ENCODE measurements around the gene PARP15.

The PARP15 gene

GRCh38 chr3:122677216-122677615 lies 99.8 kb downstream of the PARP15 start:
- H2AK5ac ChIP-seq (ENCODE audit: low read length), result no peak overlapping the region
- H3K4me1 ChIP-seq (ENCODE audit: control insufficient read depth in 1 of 2, insufficient read depth in 2 of 2, low read length in 2 of 2), result peaks cover 0 to 2% of the 10 kb centered on the region in 2 experiments
- no peak overlapping the region for H2AFZ ChIP-seq (ENCODE audit: insufficient read depth, low read length, poor library complexity)
- H4K91ac ChIP-seq (ENCODE audit: low read depth, low read length), result no peak overlapping the region
- H4K8ac ChIP-seq (ENCODE audit: low read depth, low read length), result no peak overlapping the region
- H3K79me2 ChIP-seq (ENCODE audit: control insufficient read depth, insufficient read depth, low read length, poor library complexity), result peaks cover 4% of the 10 kb centered on the region
- no peak overlapping the region for H2BK5ac ChIP-seq (ENCODE audit: low read depth, low read length, poor library complexity)
- no peak for DNase-seq
- no peak overlapping the region for H3K18ac ChIP-seq (ENCODE audit: low read length)
- no peak overlapping the region for H2BK120ac ChIP-seq (ENCODE audit: insufficient read depth, low read length, poor library complexity)
- H3K4me3 ChIP-seq (ENCODE audit: low read depth, low read length), result no peak overlapping the region
- H3K79me1 ChIP-seq (ENCODE audit: low read length), result peaks cover 6% of the 10 kb centered on the region
- H3K9me3 ChIP-seq (ENCODE audit: insufficient read depth, low read depth, low read length), result peaks cover 1% of the 10 kb centered on the region
- H3K36me3 ChIP-seq (ENCODE audit: control insufficient read depth in 1 of 2, insufficient read depth in 2 of 2, low read length in 2 of 2), result no peaks in the 10 kb centered on the region
- H3K27me3 ChIP-seq (ENCODE audit: insufficient read depth, low read length), result peaks cover 3% of the 10 kb centered on the region
- H3K9ac ChIP-seq (ENCODE audit: low read length), result no peak overlapping the region
- no peak overlapping the region for H4K12ac ChIP-seq (ENCODE audit: low read depth, low read length)
- no peak overlapping the region for H3K4me2 ChIP-seq (ENCODE audit: low read length)
- no peak overlapping the region for H3K4ac ChIP-seq (ENCODE audit: low read depth, low read length)
- no peak overlapping the region for H2BK12ac ChIP-seq (ENCODE audit: low read length)
- H3K14ac ChIP-seq (ENCODE audit: low read length), result no peak overlapping the region
- H3K23ac ChIP-seq (ENCODE audit: low read length), result no peak overlapping the region
- H3K27ac ChIP-seq (ENCODE audit: low read depth, low read length), result no peak overlapping the region
- WGBS (ENCODE audit: extremely low coverage, insufficient coverage, insufficient read length), result no CpG with 5 or more reads among the region's 1 CpG

- Histone ChIP-seq H3K79me2 (ENCODE audit: control insufficient read depth, insufficient read depth, low read length, poor library complexity) (peaks cover 4% of the 10 kb centered on the region), H2AK5ac (ENCODE audit: low read length) (no peak overlapping the region), H3K4me3 (ENCODE audit: low read depth, low read length) (no peak overlapping the region), H2AFZ (ENCODE audit: insufficient read depth, low read length, poor library complexity) (no peak overlapping the region), H3K27me3 (ENCODE audit: insufficient read depth, low read length) (peaks cover 3% of the 10 kb centered on the region), H3K36me3 (ENCODE audit: control insufficient read depth in 1 of 2, insufficient read depth in 2 of 2, low read length in 2 of 2) (no peaks in the 10 kb centered on the region), H3K4me1 (ENCODE audit: control insufficient read depth in 1 of 2, insufficient read depth in 2 of 2, low read length in 2 of 2) (peaks cover 0 to 2% of the 10 kb centered on the region in 2 experiments), H3K4ac (ENCODE audit: low read depth, low read length) (no peak overlapping the region), H4K91ac (ENCODE audit: low read depth, low read length) (no peak overlapping the region), H2BK5ac (ENCODE audit: low read depth, low read length, poor library complexity) (no peak overlapping the region), H4K8ac (ENCODE audit: low read depth, low read length) (no peak overlapping the region), H2BK12ac (ENCODE audit: low read length) (peak overlapping the region; percentile 25), H3K27ac (ENCODE audit: low read depth, low read length) (no peak overlapping the region), H3K23ac (ENCODE audit: low read length) (no peak overlapping the region), H3K9me3 (ENCODE audit: insufficient read depth, low read depth, low read length) (peaks cover 1% of the 10 kb centered on the region), H3K79me1 (ENCODE audit: low read length) (peaks cover 6% of the 10 kb centered on the region), H3K18ac (ENCODE audit: low read length) (no peak overlapping the region), H3K9ac (ENCODE audit: low read length) (no peak overlapping the region), H3K14ac (ENCODE audit: low read length) (no peak overlapping the region), H3K4me2 (ENCODE audit: low read length) (no peak overlapping the region), H2BK120ac (ENCODE audit: insufficient read depth, low read length, poor library complexity) (no peak overlapping the region), H4K12ac (ENCODE audit: low read depth, low read length) (no peak overlapping the region)
- DNase-seq, result no peak
- WGBS (ENCODE audit: extremely low coverage, insufficient coverage, insufficient read length), result no CpG with 5 or more reads among the region's 5 CpGs
These were observed 101.1 kb downstream of the PARP15 start for GRCh38 chr3:122678506-122678905.

GRCh38 chr3:122679085-122679881 lies 101.8 kb downstream of the PARP15 start:
- Histone ChIP-seq H4K8ac (ENCODE audit: low read depth, low read length) (no peak overlapping the region), H4K12ac (ENCODE audit: low read depth, low read length) (no peak overlapping the region), H3K4me1 (ENCODE audit: control insufficient read depth in 1 of 2, insufficient read depth in 2 of 2, low read length in 2 of 2) (peaks cover 0 to 2% of the 10 kb centered on the region in 2 experiments), H3K4ac (ENCODE audit: low read depth, low read length) (no peak overlapping the region), H3K36me3 (ENCODE audit: control insufficient read depth in 1 of 2, insufficient read depth in 2 of 2, low read length in 2 of 2) (no peaks in the 10 kb centered on the region), H3K14ac (ENCODE audit: low read length) (no peak overlapping the region), H3K9me3 (ENCODE audit: insufficient read depth, low read depth, low read length) (peaks cover 1% of the 10 kb centered on the region), H3K79me1 (ENCODE audit: low read length) (peaks cover 6% of the 10 kb centered on the region), H3K79me2 (ENCODE audit: control insufficient read depth, insufficient read depth, low read length, poor library complexity) (peaks cover 4% of the 10 kb centered on the region), H2BK5ac (ENCODE audit: low read depth, low read length, poor library complexity) (no peak overlapping the region), H2AFZ (ENCODE audit: insufficient read depth, low read length, poor library complexity) (no peak overlapping the region), H3K9ac (ENCODE audit: low read length) (no peak overlapping the region), H2AK5ac (ENCODE audit: low read length) (no peak overlapping the region), H2BK120ac (ENCODE audit: insufficient read depth, low read length, poor library complexity) (no peak overlapping the region), H3K23ac (ENCODE audit: low read length) (no peak overlapping the region), H3K4me2 (ENCODE audit: low read length) (peak overlapping the region; percentile 44), H3K27me3 (ENCODE audit: insufficient read depth, low read length) (peaks cover 3% of the 10 kb centered on the region), H3K4me3 (ENCODE audit: low read depth, low read length) (no peak overlapping the region), H3K18ac (ENCODE audit: low read length) (no peak overlapping the region), H4K91ac (ENCODE audit: low read depth, low read length) (no peak overlapping the region), H3K27ac (ENCODE audit: low read depth, low read length) (no peak overlapping the region), H2BK12ac (ENCODE audit: low read length) (peak overlapping the region; percentile 21)
- no CpG with 5 or more reads among the region's 16 CpGs for WGBS (ENCODE audit: extremely low coverage, insufficient coverage, insufficient read length)
- DNase-seq, result peak; percentile 70 to 91

- peak overlapping the region; percentile 98 for H3K4me2 ChIP-seq (ENCODE audit: low read length)
- no peak overlapping the region for H2BK120ac ChIP-seq (ENCODE audit: insufficient read depth, low read length, poor library complexity)
- no peaks in the 10 kb centered on the region for H3K36me3 ChIP-seq (ENCODE audit: control insufficient read depth in 1 of 2, insufficient read depth in 2 of 2, low read length in 2 of 2)
- no peak overlapping the region for H2AK5ac ChIP-seq (ENCODE audit: low read length)
- H3K4ac ChIP-seq (ENCODE audit: low read depth, low read length), result no peak overlapping the region
- DNase-seq, result peak in 1 of 2 donors; percentile 12
- H3K27me3 ChIP-seq (ENCODE audit: insufficient read depth, low read length), result peaks cover 3% of the 10 kb centered on the region
- peaks cover 0 to 2% of the 10 kb centered on the region in 2 experiments for H3K4me1 ChIP-seq (ENCODE audit: control insufficient read depth in 1 of 2, insufficient read depth in 2 of 2, low read length in 2 of 2)
- no peak overlapping the region for H2BK5ac ChIP-seq (ENCODE audit: low read depth, low read length, poor library complexity)
- WGBS (ENCODE audit: extremely low coverage, insufficient coverage, insufficient read length), result no CpG with 5 or more reads among the region's 10 CpGs
- no peak overlapping the region for H3K18ac ChIP-seq (ENCODE audit: low read length)
- H3K14ac ChIP-seq (ENCODE audit: low read length), result no peak overlapping the region
- no peak overlapping the region for H2BK12ac ChIP-seq (ENCODE audit: low read length)
- H3K23ac ChIP-seq (ENCODE audit: low read length), result no peak overlapping the region
- H2AFZ ChIP-seq (ENCODE audit: insufficient read depth, low read length, poor library complexity), result no peak overlapping the region
- H3K27ac ChIP-seq (ENCODE audit: low read depth, low read length), result no peak overlapping the region
- H4K8ac ChIP-seq (ENCODE audit: low read depth, low read length), result no peak overlapping the region
- H3K9me3 ChIP-seq (ENCODE audit: insufficient read depth, low read depth, low read length), result peaks cover 1% of the 10 kb centered on the region
- peaks cover 6% of the 10 kb centered on the region for H3K79me1 ChIP-seq (ENCODE audit: low read length)
- no peak overlapping the region for H3K9ac ChIP-seq (ENCODE audit: low read length)
- no peak overlapping the region for H4K12ac ChIP-seq (ENCODE audit: low read depth, low read length)
- peak overlapping the region; percentile 88 for H4K91ac ChIP-seq (ENCODE audit: low read depth, low read length)
- H3K79me2 ChIP-seq (ENCODE audit: control insufficient read depth, insufficient read depth, low read length, poor library complexity), result peaks cover 4% of the 10 kb centered on the region
- H3K4me3 ChIP-seq (ENCODE audit: low read depth, low read length), result no peak overlapping the region
These were observed 102.5 kb downstream of the PARP15 start for GRCh38 chr3:122679882-122680474.
